PC-3 (cell line): Measurements from ENCODE around the gene PRR16. TPM values are rescaled to one million over a fixed set of nuclear protein-coding genes. Genes with fewer than 3 reads are reported as not detected.
A peak's percentile ranks its signal among the peaks of the same experiment; 100 is the strongest.

Experiments used
- ATAC-seq: fragments of 200-7000 bp; cut with Tn5 transposase; 2 replicates; pipeline ENCODE4 v1.9.1; 2020; ENCODE audit warnings: mild to moderate bottlenecking, moderate library complexity
- BruUV-seq: library from RNA; stranded (reverse); fragments of 400-500 nt; replicated peaks from 2 replicates; lab custom pipeline; 2021; lab: Mats Ljungman, UMichigan
- CTCF ChIA-PET: fragments of 300-600 bp; sonication (Branson Sonifier 250); formaldehyde crosslinking; loops from one replicate; lab custom pipeline; 2022; ENCODE audit warnings: antibody characterized with exemption; lab: Charles Lee
- POLR2A ChIA-PET: fragments of 300-600 bp; sonication (Branson Sonifier 250); formaldehyde crosslinking; loops from one replicate; lab custom pipeline; 2022; ENCODE audit warnings: antibody characterized with exemption; ENCODE audit not compliant: unreplicated experiment; lab: Charles Lee
- DNase-seq: peaks from one replicate; pipeline ENCODE4 v3.0.0-alpha.2; 2015
- H2AFZ ChIP-seq: fragments of 300-600 bp; sonication (generic); 2 replicates; pipeline ENCODE4 v1.6.0; 2016; ENCODE audit warnings: antibody characterized with exemption, low read length
- H3F3A ChIP-seq: fragments of 300-600 bp; sonication (generic); one replicate; pipeline ENCODE4 v1.6.0; 2017; ENCODE audit warnings: antibody characterized with exemption, low read length, control low read depth, mild to moderate bottlenecking; ENCODE audit not compliant: unreplicated experiment
- H3K27ac ChIP-seq: fragments of 300-600 bp; sonication (generic); 2 replicates; pipeline ENCODE4 v1.5.1; 2016; ENCODE audit warnings: mild to moderate bottlenecking, low read length
- H3K27me3 ChIP-seq: fragments of 300-600 bp; sonication (generic); 2 replicates; pipeline ENCODE4 v1.6.1; 2016; ENCODE audit warnings: low read length, mixed read lengths
- H3K36me3 ChIP-seq: fragments of 300-600 bp; sonication (generic); 2 replicates; pipeline ENCODE4 v1.6.1; 2016; ENCODE audit warnings: low read depth, mixed run types, low read length, mixed read lengths
- H3K4me1 ChIP-seq: fragments of 300-600 bp; sonication (generic); 2 replicates; pipeline ENCODE4 v1.5.1; 2016; ENCODE audit warnings: low read length; ENCODE audit not compliant: insufficient read depth
- H3K4me2 ChIP-seq: fragments of 300-600 bp; sonication (generic); 2 replicates; pipeline ENCODE4 v1.6.0; 2016; ENCODE audit warnings: low read length
- H3K4me3 ChIP-seq: fragments of 300-600 bp; sonication (generic); 2 replicates; pipeline ENCODE4 v1.5.1; 2016; ENCODE audit warnings: mild to moderate bottlenecking, low read length, mixed read lengths
- H3K79me2 ChIP-seq: fragments of 300-600 bp; sonication (generic); 2 replicates; pipeline ENCODE4 v1.6.1; 2017; ENCODE audit warnings: low read length, mixed read lengths
- H3K9ac ChIP-seq: fragments of 300-600 bp; sonication (generic); 2 replicates; pipeline ENCODE4 v1.6.0; 2016; ENCODE audit warnings: mild to moderate bottlenecking, low read length
- H3K9me2 ChIP-seq: fragments of 300-600 bp; sonication (generic); replicated peaks from 2 replicates; pipeline ENCODE4 v1.6.1; 2016; ENCODE audit warnings: mixed run types, low read length, mixed read lengths
- H3K9me3 ChIP-seq: fragments of 300-600 bp; sonication (generic); 2 replicates; pipeline ENCODE4 v1.6.1; 2016; ENCODE audit warnings: low read length, mixed read lengths
- H4K20me1 ChIP-seq: fragments of 300-600 bp; sonication (generic); 2 replicates; pipeline ENCODE4 v1.6.1; 2016; ENCODE audit warnings: low read length, mixed read lengths
- EZH2 ChIP-seq: fragments of 300-600 bp; sonication (generic); IDR thresholded peaks from one replicate; pipeline ENCODE4 v1.6.1; 2017; ENCODE audit warnings: antibody characterized with exemption, mild to moderate bottlenecking, low read length; ENCODE audit not compliant: unreplicated experiment
- EZH2phosphoT487 ChIP-seq: fragments of 300-600 bp; sonication (generic); IDR thresholded peaks from 2 replicates; pipeline ENCODE4 v1.6.1; 2018; ENCODE audit warnings: mild to moderate bottlenecking, antibody characterized with exemption, low read length, borderline replicate concordance
- intact Hi-C: fragments of 100-400 bp; cut with micrococcal nuclease; formaldehyde crosslinking; loops from 2 replicates; pipeline ENCODE4 v1.9.0; 2023
- total RNA-seq: library from RNA; depleted of rRNA; stranded (reverse); fragments of >200 nt; gene quantifications from 2 replicates; pipeline ENCODE4 v1.2.3, GENCODE V29; 2014
- TF ChIP-seq, protein P1 (sequence below): fragments of 300-600 bp; sonication (generic); conservative IDR thresholded peaks from 2 replicates; pipeline ENCODE4 v1.5.1; 2017; ENCODE audit warnings: antibody characterized with exemption, low read depth, mild to moderate bottlenecking, low read length

PRR16 gene
- total RNA-seq, 1 experiment from 2014 or later: 3.6 TPM

- H3K4me3 ChIP-seq: peak overlapping the region; percentile 71
- TF ChIP-seq EZH2phosphoT487 (no peak), EZH2 (no peak)
- TF ChIP-seq, protein P1, sequence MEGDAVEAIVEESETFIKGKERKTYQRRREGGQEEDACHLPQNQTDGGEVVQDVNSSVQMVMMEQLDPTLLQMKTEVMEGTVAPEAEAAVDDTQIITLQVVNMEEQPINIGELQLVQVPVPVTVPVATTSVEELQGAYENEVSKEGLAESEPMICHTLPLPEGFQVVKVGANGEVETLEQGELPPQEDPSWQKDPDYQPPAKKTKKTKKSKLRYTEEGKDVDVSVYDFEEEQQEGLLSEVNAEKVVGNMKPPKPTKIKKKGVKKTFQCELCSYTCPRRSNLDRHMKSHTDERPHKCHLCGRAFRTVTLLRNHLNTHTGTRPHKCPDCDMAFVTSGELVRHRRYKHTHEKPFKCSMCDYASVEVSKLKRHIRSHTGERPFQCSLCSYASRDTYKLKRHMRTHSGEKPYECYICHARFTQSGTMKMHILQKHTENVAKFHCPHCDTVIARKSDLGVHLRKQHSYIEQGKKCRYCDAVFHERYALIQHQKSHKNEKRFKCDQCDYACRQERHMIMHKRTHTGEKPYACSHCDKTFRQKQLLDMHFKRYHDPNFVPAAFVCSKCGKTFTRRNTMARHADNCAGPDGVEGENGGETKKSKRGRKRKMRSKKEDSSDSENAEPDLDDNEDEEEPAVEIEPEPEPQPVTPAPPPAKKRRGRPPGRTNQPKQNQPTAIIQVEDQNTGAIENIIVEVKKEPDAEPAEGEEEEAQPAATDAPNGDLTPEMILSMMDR: no peak
- BruUV-seq: no TSS peak
- peak; percentile 52 for ATAC-seq
- H2AFZ ChIP-seq: peak overlapping the region; percentile 87
- peak overlapping the region; percentile 18; the same call in 1 of the 2 replicates for H3K9ac ChIP-seq
- no peaks in the 10 kb centered on the region for H3K9me3 ChIP-seq
- H3K4me2 ChIP-seq: peak overlapping the region; percentile 97
- 0 out of 2 replicates have a peak, but pooled peaks cover 4% of the 10 kb centered on the region for H3K4me1 ChIP-seq
- H3K27me3 ChIP-seq: no peaks in the 10 kb centered on the region
- DNase-seq: peak; percentile 25
- CTCF ChIA-PET: no interaction called here
- no peaks in the 10 kb centered on the region for H3K9me2 ChIP-seq
- peaks cover 6% of the 10 kb centered on the region; the same call in 1 of the 2 replicates for H3K79me2 ChIP-seq
- H3F3A ChIP-seq: no peaks in the 10 kb centered on the region
- POLR2A ChIA-PET: interaction anchor here (0.7 kb wide), 1 partner anchor 59 kb away, joined by 4 read pairs; no protein-coding TSS in a partner anchor
- no peaks in the 10 kb centered on the region for H4K20me1 ChIP-seq
- intact Hi-C loops: loop anchor here (2.0 to 10.0 kb wide), 4 partner anchors 150 to 338 kb away; no protein-coding TSS in a partner anchor
- no peak overlapping the region for H3K27ac ChIP-seq
- H3K36me3 ChIP-seq: no peaks in the 10 kb centered on the region
Observed at GRCh38 chr5:120464627-120465435, 731 bp downstream of the PRR16 start.

DNA sequence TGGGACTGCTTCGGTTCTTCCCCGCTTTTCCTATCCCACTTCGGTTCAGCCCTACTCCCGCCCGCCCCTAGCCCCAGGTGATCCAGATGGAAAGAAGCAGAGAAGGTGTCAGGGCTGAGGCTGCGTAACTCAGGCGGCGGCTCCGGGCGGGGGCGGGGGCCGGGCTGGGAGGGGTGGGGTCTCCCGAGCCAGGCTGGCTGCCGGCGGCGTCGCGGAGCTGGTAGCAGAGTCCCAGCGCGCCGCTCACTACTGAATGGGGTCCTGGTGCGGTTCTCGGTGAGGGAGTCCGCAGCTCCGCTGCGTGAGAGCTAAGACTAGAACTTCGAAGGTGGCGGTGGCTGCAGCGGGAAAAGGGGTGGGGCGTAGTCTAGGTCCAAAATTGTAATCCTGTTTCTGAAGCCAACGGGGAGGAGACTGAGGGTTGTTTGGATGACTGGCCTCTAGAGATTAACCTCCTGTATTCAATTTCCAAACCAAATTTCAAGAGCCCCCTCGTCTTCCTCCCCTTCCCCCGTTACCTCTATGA, 1.4 kb downstream of the PRR16 start:
- peaks cover 6% of the 10 kb centered on the region; the same call in 1 of the 2 replicates for H3K79me2 ChIP-seq
- no peak overlapping the region for H3K27ac ChIP-seq
- H2AFZ ChIP-seq: peak overlapping the region; percentile 87
- CTCF ChIA-PET: no interaction called here
- H4K20me1 ChIP-seq: no peaks in the 10 kb centered on the region
- H3K9me3 ChIP-seq: no peaks in the 10 kb centered on the region
- BruUV-seq: no TSS peak
- H3K9ac ChIP-seq: no peak overlapping the region
- no peaks in the 10 kb centered on the region for H3F3A ChIP-seq
- TF ChIP-seq EZH2: no peak
- TF ChIP-seq, protein P1: no peak
- 0 out of 2 replicates have a peak, but pooled peaks cover 4% of the 10 kb centered on the region for H3K4me1 ChIP-seq
- intact Hi-C loops: loop anchor here (2.0 to 10.0 kb wide), 4 partner anchors 149 to 337 kb away; no protein-coding TSS in a partner anchor
- peak overlapping the region; percentile 71 for H3K4me3 ChIP-seq
- H3K36me3 ChIP-seq: no peaks in the 10 kb centered on the region
- ATAC-seq (peak; percentile 51), DNase-seq (peak; percentile 39)
- H3K4me2 ChIP-seq: peak overlapping the region; percentile 97
- no peaks in the 10 kb centered on the region for H3K9me2 ChIP-seq
- no peaks in the 10 kb centered on the region for H3K27me3 ChIP-seq
- POLR2A ChIA-PET: no interaction called here
